Measurements from ENCODE around the gene AKAP6. TPM values are rescaled to one million over a fixed set of nuclear protein-coding genes. Genes with fewer than 3 reads are reported as not detected.

Gene AKAP6
- total and polyA plus RNA-seq, 2 experiments from 2014 or later = 0.38 to 0.42 TPM

DNA sequence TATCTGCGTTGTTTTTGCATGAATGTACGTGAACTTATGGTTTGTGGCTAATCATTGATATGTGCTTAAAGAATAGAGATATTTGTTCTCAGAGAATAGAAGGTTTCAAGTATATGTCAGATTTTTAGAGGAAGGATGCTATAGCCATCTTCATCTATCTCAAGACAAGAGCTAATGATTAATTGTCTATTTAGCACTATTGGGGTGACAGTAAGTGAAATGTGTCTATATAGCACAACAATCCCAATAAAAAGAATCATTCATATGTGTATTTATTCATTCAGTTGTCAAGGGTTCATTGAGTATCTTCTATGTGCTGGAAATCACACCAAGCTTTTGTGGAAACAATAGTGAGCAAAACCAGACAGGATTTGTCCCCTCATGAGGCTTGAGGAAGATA lies 310.1 kb downstream of the AKAP6 start (continued):
- TF ChIP-seq, protein P1, sequence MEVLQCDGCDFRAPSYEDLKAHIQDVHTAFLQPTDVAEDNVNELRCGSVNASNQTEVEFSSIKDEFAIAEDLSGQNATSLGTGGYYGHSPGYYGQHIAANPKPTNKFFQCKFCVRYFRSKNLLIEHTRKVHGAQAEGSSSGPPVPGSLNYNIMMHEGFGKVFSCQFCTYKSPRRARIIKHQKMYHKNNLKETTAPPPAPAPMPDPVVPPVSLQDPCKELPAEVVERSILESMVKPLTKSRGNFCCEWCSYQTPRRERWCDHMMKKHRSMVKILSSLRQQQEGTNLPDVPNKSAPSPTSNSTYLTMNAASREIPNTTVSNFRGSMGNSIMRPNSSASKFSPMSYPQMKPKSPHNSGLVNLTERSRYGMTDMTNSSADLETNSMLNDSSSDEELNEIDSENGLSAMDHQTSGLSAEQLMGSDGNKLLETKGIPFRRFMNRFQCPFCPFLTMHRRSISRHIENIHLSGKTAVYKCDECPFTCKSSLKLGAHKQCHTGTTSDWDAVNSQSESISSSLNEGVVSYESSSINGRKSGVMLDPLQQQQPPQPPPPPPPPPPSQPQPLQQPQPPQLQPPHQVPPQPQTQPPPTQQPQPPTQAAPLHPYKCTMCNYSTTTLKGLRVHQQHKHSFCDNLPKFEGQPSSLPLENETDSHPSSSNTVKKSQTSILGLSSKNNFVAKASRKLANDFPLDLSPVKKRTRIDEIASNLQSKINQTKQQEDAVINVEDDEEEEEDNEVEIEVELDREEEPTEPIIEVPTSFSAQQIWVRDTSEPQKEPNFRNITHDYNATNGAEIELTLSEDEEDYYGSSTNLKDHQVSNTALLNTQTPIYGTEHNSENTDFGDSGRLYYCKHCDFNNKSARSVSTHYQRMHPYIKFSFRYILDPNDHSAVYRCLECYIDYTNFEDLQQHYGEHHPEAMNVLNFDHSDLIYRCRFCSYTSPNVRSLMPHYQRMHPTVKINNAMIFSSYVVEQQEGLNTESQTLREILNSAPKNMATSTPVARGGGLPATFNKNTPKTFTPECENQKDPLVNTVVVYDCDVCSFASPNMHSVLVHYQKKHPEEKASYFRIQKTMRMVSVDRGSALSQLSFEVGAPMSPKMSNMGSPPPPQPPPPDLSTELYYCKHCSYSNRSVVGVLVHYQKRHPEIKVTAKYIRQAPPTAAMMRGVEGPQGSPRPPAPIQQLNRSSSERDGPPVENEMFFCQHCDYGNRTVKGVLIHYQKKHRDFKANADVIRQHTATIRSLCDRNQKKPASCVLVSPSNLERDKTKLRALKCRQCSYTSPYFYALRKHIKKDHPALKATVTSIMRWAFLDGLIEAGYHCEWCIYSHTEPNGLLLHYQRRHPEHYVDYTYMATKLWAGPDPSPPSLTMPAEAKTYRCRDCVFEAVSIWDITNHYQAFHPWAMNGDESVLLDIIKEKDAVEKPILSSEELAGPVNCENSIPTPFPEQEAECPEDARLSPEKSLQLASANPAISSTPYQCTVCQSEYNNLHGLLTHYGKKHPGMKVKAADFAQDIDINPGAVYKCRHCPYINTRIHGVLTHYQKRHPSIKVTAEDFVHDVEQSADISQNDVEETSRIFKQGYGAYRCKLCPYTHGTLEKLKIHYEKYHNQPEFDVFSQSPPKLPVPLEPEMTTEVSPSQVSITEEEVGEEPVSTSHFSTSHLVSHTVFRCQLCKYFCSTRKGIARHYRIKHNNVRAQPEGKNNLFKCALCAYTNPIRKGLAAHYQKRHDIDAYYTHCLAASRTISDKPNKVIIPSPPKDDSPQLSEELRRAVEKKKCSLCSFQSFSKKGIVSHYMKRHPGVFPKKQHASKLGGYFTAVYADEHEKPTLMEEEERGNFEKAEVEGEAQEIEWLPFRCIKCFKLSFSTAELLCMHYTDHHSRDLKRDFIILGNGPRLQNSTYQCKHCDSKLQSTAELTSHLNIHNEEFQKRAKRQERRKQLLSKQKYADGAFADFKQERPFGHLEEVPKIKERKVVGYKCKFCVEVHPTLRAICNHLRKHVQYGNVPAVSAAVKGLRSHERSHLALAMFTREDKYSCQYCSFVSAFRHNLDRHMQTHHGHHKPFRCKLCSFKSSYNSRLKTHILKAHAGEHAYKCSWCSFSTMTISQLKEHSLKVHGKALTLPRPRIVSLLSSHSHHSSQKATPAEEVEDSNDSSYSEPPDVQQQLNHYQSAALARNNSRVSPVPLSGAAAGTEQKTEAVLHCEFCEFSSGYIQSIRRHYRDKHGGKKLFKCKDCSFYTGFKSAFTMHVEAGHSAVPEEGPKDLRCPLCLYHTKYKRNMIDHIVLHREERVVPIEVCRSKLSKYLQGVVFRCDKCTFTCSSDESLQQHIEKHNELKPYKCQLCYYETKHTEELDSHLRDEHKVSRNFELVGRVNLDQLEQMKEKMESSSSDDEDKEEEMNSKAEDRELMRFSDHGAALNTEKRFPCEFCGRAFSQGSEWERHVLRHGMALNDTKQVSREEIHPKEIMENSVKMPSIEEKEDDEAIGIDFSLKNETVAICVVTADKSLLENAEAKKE (CRISPR knock-in tag; IDR thresholded peaks at IDR 0.05) = no peak
- TF ChIP-seq EZH2phosphoT487 (IDR thresholded peaks at IDR 0.05; ENCODE audit: unreplicated experiment) (no peak), NANOG (IDR thresholded peaks at IDR 0.05; ENCODE audit: borderline replicate concordance) (no peak), ZNF331 (CRISPR knock-in tag; IDR thresholded peaks at IDR 0.05; ENCODE audit: low read depth) (no peak)

DNA sequence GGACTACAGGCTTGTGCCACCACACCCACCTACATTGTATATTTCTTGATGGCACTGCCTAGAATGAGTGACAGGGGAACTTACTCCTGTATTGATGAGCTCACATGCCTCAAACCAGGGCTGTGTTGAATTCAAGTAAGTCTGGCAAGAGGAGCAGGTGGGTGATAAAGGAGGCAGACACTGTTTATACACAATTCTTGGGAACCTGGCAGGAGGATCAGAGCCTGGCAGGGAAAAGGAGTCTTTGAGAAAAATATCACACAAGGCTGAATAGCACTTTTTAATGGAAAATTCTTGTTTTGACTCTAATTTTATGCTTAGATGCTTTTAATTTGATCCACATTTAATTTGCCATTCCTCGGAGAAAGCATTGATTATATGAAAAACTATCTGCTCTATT lies 316.5 kb downstream of the AKAP6 start:
- Histone ChIP-seq H3K4me1 (ENCODE audit: insufficient read depth) (no peaks in the 10 kb centered on the region), H3K4me2 (no peak overlapping the region), H2AFZ (no peak overlapping the region), H3K27me3 (ENCODE audit: insufficient read depth) (no peaks in the 10 kb centered on the region), H3K36me3 (ENCODE audit: insufficient read depth) (no peaks in the 10 kb centered on the region), H3K79me2 (replicated peaks; ENCODE audit: insufficient read depth) (no peaks in the 10 kb centered on the region), H3K27ac (ENCODE audit: low read depth) (no peak overlapping the region), H3K9me2 (ENCODE audit: insufficient read depth) (no peaks in the 10 kb centered on the region), H3K4me3 (no peak overlapping the region), H3F3A (replicated peaks; ENCODE audit: low read depth) (no peaks in the 10 kb centered on the region), H4K20me1 (replicated peaks; ENCODE audit: insufficient read depth) (no peaks in the 10 kb centered on the region)
- Mint-ChIP-seq H3K4me3 (no peak overlapping the region), H3K27me3 (ENCODE audit: insufficient read depth, low read depth, poor library complexity) (peaks cover 2% of the 10 kb centered on the region), H3K4me1 (no peaks in the 10 kb centered on the region), H3K27ac (no peak overlapping the region), H3K36me3 (ENCODE audit: low read depth) (no peaks in the 10 kb centered on the region), H3K9me3 (no peaks in the 10 kb centered on the region)
- ATAC-seq = no peak
- no peak for DNase-seq (ENCODE audit: low spot score)
- TF ChIP-seq, protein P2, sequence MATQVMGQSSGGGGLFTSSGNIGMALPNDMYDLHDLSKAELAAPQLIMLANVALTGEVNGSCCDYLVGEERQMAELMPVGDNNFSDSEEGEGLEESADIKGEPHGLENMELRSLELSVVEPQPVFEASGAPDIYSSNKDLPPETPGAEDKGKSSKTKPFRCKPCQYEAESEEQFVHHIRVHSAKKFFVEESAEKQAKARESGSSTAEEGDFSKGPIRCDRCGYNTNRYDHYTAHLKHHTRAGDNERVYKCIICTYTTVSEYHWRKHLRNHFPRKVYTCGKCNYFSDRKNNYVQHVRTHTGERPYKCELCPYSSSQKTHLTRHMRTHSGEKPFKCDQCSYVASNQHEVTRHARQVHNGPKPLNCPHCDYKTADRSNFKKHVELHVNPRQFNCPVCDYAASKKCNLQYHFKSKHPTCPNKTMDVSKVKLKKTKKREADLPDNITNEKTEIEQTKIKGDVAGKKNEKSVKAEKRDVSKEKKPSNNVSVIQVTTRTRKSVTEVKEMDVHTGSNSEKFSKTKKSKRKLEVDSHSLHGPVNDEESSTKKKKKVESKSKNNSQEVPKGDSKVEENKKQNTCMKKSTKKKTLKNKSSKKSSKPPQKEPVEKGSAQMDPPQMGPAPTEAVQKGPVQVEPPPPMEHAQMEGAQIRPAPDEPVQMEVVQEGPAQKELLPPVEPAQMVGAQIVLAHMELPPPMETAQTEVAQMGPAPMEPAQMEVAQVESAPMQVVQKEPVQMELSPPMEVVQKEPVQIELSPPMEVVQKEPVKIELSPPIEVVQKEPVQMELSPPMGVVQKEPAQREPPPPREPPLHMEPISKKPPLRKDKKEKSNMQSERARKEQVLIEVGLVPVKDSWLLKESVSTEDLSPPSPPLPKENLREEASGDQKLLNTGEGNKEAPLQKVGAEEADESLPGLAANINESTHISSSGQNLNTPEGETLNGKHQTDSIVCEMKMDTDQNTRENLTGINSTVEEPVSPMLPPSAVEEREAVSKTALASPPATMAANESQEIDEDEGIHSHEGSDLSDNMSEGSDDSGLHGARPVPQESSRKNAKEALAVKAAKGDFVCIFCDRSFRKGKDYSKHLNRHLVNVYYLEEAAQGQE (IDR thresholded peaks at IDR 0.05; ENCODE audit: unreplicated experiment) = no peak
- TF ChIP-seq STAT1 (IDR thresholded peaks at IDR 0.05; ENCODE audit: unreplicated experiment) (no peak), EZH2phosphoT487 (IDR thresholded peaks at IDR 0.05; ENCODE audit: unreplicated experiment) (no peak), ETS1 (IDR thresholded peaks at IDR 0.05) (no peak), JUNB (IDR thresholded peaks at IDR 0.05; ENCODE audit: unreplicated experiment) (no peak), NANOG (IDR thresholded peaks at IDR 0.05; ENCODE audit: borderline replicate concordance) (no peak), ZNF331 (CRISPR knock-in tag; IDR thresholded peaks at IDR 0.05; ENCODE audit: low read depth) (no peak), EZH2 (IDR thresholded peaks at IDR 0.05; ENCODE audit: low read depth, unreplicated experiment) (no peak), ZNF114 (CRISPR knock-in tag; IDR thresholded peaks at IDR 0.05) (no peak), POLR2AphosphoS5 (IDR thresholded peaks at IDR 0.05; ENCODE audit: low read depth) (no peak)

All from GM23338 (cell line).